SK-N-MC (cell line): ENCODE data around the gene IFT172.

Experiments used
- DNase-seq: peaks from one replicate; pipeline ENCODE4 v3.0.0-alpha.2; 2011; ENCODE audit warnings: low read depth, low spot score
- H3K27ac ChIP-seq: fragments of 200-600 bp; sonication (generic); 2 replicates; pipeline ENCODE4 v1.5.1; 2016; ENCODE audit warnings: mixed run types
- H3K36me3 ChIP-seq: fragments of 200-600 bp; sonication (generic); 2 replicates; pipeline ENCODE4 v1.6.1; 2017; ENCODE audit warnings: antibody characterized with exemption, low read length, mixed read lengths; ENCODE audit not compliant: insufficient read depth
- H3K4me3 ChIP-seq: fragments of 200-600 bp; sonication (generic); 2 replicates; pipeline ENCODE4 v1.5.1; 2016
- H3K9ac ChIP-seq: fragments of 200-600 bp; sonication (generic); 2 replicates; pipeline ENCODE4 v1.8.0; 2017; ENCODE audit warnings: mixed run types, mixed read lengths; ENCODE audit not compliant: insufficient read length
- H3K9me3 ChIP-seq: fragments of 200-600 bp; sonication (generic); 2 replicates; pipeline ENCODE4 v1.6.1; 2017; ENCODE audit warnings: low read depth, mild to moderate bottlenecking, antibody characterized with exemption, low read length, moderate library complexity, mixed read lengths
- EZH2 ChIP-seq: fragments of 200-600 bp; sonication (generic); IDR thresholded peaks from one replicate; pipeline ENCODE4 v1.6.1; 2017; ENCODE audit warnings: antibody characterized with exemption
- FOXP2 ChIP-seq: optimal IDR thresholded peaks from 2 replicates; pipeline ENCODE3; 2011; ENCODE audit warnings: mild to moderate bottlenecking, moderate library complexity; ENCODE audit not compliant: insufficient read depth; ENCODE audit errors: extremely low read length, control extremely low read depth
- POLR2AphosphoS5 ChIP-seq: IDR thresholded peaks from 2 replicates; pipeline ENCODE4 v1.6.1; 2012; ENCODE audit warnings: mild to moderate bottlenecking, low read depth, low read length, borderline replicate concordance

Gene IFT172

DNA sequence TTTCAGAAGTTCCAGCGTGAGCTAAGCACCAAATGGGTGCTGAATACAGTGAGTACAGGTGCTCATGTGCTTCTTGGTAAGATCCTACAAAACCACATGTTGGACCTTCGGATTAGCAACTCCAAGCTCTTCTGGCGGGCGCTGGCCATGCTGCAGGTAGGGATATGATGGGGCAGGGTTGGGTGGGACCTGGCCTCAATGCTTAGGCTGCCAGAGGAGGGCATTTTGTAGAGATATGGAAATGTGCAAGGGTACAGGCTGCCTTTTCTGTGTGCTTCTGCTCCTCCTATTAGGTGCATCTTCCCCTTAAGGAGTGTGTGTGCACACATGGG, 29.2 kb upstream of the IFT172 start:
- Histone ChIP-seq H3K27ac (no peak overlapping the region), H3K36me3 (no peaks in the 10 kb centered on the region), H3K9me3 (no peaks in the 10 kb centered on the region), H3K4me3 (no peak overlapping the region), H3K9ac (no peak overlapping the region)
- no peak for DNase-seq
- TF ChIP-seq POLR2AphosphoS5 (no peak), EZH2 (no peak), FOXP2 (no peak)

DNA sequence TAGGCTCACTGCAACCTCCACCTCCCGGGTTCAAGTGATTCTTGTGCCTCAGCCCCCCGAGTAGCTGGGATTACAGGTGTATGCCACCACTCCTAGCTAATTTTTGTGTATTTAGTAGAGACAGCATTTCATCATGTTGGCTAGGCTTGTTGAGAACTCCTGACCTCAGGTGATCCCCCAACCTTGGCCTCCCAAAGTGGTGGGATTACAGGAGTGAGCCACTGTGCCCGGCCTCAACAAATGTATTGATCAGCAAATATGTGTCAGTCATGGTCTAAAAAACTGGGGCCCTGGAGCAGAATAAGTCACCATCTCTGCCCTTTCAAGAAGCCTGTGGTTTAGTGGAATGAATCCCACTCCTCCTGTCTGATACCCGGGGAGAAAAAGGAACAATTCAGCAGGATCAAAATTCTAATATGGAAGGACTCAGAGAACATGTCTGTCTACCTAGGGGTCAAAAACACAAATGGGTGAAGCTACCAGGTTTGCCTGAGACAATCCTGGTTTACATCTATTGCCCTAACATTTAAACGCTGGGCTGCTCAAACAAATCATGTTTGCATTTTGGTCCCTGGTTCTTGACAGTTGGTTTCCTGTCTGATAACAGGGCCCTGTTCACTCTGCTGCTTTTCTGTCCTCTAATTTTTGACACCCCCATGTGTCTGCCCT, 28.7 kb upstream of the IFT172 start:
- no peak for DNase-seq
- Histone ChIP-seq H3K4me3 (no peak overlapping the region), H3K9ac (no peak overlapping the region), H3K9me3 (no peaks in the 10 kb centered on the region), H3K36me3 (no peaks in the 10 kb centered on the region), H3K27ac (no peak overlapping the region)
- TF ChIP-seq EZH2 = no peak
- no peak for TF ChIP-seq FOXP2
- TF ChIP-seq POLR2AphosphoS5 = no peak

DNA sequence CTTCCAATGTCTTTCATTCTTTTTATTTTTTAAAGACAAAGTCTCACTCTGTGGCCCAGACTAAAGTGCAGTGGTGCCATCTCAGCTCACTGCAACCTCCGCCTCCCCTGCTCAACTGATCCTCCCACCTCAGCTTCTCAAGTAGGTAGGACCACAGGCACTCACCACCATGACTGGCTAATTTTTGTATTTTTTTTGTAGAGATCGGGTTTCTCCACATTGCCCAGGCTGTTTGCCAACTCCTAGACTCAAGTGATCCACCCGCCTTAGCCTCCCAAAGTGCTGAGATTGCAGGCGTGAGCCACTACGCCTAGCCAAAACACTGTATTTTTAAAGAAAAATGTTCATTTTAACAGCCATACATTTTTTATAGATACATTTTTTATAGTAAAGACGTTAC, 19.8 kb upstream of the IFT172 start:
- no peak for DNase-seq
- Histone ChIP-seq H3K27ac (no peak overlapping the region), H3K4me3 (no peak overlapping the region), H3K9ac (no peak overlapping the region), H3K36me3 (no peaks in the 10 kb centered on the region), H3K9me3 (no peaks in the 10 kb centered on the region)
- TF ChIP-seq EZH2 (no peak), FOXP2 (no peak), POLR2AphosphoS5 (no peak)

DNA sequence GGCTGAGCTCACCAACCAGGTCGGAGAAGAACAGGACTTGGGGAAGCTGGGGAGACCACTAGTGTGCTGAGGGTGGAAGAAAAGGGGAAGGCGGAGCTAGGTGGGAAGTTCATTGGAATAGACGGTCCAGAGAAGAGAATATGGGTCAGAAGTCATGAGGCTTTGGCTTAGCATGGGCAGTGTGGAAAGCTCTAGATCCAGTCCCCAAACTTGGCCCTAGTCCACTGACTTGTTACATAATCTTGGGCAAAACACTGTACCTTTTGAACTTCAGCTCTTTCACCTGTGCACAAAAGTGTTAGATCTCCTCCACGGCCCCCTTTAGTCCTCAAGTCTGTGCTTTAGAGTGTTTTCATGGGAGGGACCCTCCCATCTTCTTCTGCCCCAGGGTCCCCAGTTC, 17.8 kb upstream of the IFT172 start:
- no peak for DNase-seq
- Histone ChIP-seq H3K4me3 (no peak overlapping the region), H3K9ac (no peak overlapping the region), H3K36me3 (no peaks in the 10 kb centered on the region), H3K27ac (no peak overlapping the region), H3K9me3 (no peaks in the 10 kb centered on the region)
- TF ChIP-seq FOXP2 (no peak), POLR2AphosphoS5 (no peak), EZH2 (no peak)

DNA sequence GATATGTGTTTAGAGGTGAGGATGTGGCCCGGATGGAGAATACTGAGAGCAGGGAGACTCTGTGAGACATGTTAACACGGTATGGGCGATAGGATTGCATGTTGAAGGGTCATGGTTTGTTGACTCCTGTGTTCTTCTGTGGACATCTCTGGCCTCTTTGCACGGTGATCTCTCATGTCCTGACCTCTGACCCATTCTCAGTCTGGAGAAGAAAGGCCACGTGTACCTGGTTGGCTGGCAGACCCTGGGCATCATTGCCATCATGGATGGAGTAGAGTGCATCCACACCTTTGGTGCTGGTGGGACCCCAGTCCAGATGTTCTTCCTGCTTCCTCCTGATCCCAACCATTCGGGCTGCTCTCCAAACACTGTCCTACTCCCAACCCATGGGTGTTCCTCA, 17.0 kb upstream of the IFT172 start:
- no peak for TF ChIP-seq EZH2
- no peak for TF ChIP-seq FOXP2
- TF ChIP-seq POLR2AphosphoS5 = no peak
- no peak for DNase-seq
- no peaks in the 10 kb centered on the region for H3K36me3 ChIP-seq
- H3K27ac ChIP-seq = no peak overlapping the region
- H3K9me3 ChIP-seq = no peaks in the 10 kb centered on the region
- H3K9ac ChIP-seq = no peak overlapping the region
- H3K4me3 ChIP-seq = no peak overlapping the region

DNA sequence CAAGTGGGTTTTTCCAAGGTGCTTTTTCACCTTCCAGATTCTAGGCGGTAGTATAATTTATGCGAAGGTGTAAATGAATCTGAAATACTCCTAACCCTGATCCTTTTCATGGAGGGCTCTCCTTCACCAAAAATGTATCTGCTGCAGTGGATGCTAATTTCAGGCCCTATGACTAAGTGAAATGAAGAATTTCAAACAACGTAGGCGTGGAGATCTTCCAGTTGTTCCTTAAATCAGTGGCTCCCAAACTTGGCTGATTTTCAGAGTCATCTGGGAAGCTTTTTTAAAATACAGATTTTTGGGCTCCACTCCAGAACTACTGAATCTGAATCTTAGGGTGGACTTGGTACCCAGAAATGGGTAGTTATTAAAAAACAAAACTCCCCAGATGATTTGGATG, 12.6 kb upstream of the IFT172 start:
- Histone ChIP-seq H3K9ac (no peak overlapping the region), H3K9me3 (no peaks in the 10 kb centered on the region), H3K36me3 (no peaks in the 10 kb centered on the region), H3K4me3 (no peak overlapping the region), H3K27ac (no peak overlapping the region)
- TF ChIP-seq FOXP2 = no peak
- no peak for TF ChIP-seq EZH2
- TF ChIP-seq POLR2AphosphoS5 = no peak
- DNase-seq = no peak

DNA sequence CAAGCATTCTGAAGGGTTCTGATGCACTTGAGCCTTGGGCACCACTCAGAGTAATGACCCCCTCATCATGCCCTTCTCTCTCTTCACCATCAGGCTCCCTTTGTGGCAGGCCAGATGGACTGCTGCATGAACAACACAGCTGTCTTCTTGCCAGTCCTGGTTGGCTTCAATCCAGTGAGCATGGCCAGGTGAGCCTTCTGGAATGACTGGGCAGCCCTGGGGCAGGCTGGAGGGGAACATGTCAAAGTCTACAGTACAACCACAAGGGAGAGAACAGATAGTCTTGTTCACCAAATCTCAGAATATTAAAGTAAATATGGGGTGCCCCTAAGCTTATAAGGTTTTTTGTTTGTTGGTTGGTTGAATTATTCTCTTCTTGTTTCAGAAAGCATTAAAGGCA, 11.5 kb upstream of the IFT172 start:
- no peak overlapping the region for H3K4me3 ChIP-seq
- TF ChIP-seq POLR2AphosphoS5 = no peak
- TF ChIP-seq FOXP2 = no peak
- TF ChIP-seq EZH2 = no peak
- no peak overlapping the region for H3K9ac ChIP-seq
- no peaks in the 10 kb centered on the region for H3K9me3 ChIP-seq
- H3K27ac ChIP-seq = no peak overlapping the region
- no peaks in the 10 kb centered on the region for H3K36me3 ChIP-seq
- DNase-seq = no peak

DNA sequence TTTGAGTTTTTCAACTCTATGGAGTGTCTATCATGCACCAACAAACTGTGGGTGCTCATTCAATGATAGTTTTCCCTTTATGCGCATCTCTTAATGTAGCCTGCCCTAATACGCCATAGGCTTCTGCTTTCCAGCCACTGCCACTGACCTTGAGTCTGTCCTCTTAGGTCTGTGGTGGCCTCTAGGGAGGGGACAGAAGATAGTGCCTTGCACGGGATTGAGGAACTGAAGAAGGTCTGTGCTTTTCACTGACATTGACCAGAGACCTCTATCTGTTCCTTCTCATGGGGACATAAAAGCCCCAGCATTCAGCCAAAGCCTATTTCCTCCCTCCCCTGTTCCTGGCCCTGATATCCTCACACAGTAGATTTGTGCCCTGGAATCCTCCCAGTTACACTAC, 9.4 kb upstream of the IFT172 start:
- TF ChIP-seq FOXP2 = no peak
- no peak for TF ChIP-seq POLR2AphosphoS5
- no peak for TF ChIP-seq EZH2
- Histone ChIP-seq H3K27ac (no peak overlapping the region), H3K4me3 (no peak overlapping the region), H3K9ac (no peak overlapping the region), H3K9me3 (no peaks in the 10 kb centered on the region), H3K36me3 (no peaks in the 10 kb centered on the region)
- no peak for DNase-seq

DNA sequence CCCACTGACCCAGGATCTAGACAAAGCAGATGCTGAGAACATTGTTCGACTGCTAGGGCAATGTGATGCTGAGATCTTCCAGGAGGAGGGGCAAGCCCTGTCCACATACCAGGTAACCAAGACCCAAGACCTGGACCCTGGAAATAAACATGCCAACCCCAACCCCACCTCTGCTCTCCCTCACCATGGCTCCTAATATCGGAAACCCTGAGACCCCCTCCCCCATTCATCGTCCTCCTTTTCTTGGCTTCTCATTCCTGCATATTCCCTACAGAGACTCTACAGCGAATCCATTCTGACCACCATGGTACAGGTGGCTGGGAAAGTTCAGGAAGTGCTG, 7.7 kb upstream of the IFT172 start:
- H3K36me3 ChIP-seq = no peaks in the 10 kb centered on the region
- H3K27ac ChIP-seq = no peak overlapping the region
- H3K9me3 ChIP-seq = no peaks in the 10 kb centered on the region
- no peak overlapping the region for H3K9ac ChIP-seq
- no peak for TF ChIP-seq EZH2
- no peak for TF ChIP-seq FOXP2
- TF ChIP-seq POLR2AphosphoS5 = no peak
- no peak overlapping the region for H3K4me3 ChIP-seq
- no peak for DNase-seq
